Measurements from ENCODE around the gene AEBP2.
"Not testable (repeated sequence)": the region's sequence is repeated elsewhere in the genome, so short reads cannot be mapped to it uniquely, and the experiment has no call there.

The AEBP2 gene

GRCh38 chr12:19552441-19553097, 113.3 kb downstream of the AEBP2 start:
- not testable (repeated sequence) for DNase-seq (ENCODE audit: low read depth in 2 of 2)

GRCh38 chr12:19553175-19553574, 113.9 kb downstream of the AEBP2 start:
- no peak for DNase-seq (ENCODE audit: low read depth in 2 of 2)

- no peak for DNase-seq (ENCODE audit: low read depth in 2 of 2)
Measured at GRCh38 chr12:19561411-19561961, 122.2 kb downstream of the AEBP2 start.
